Renal pelvis (tissue), 4 donors: Measurements from ENCODE around the gene FRAS1. TPM values are rescaled to one million over a fixed set of nuclear protein-coding genes. Genes with fewer than 3 reads are reported as not detected.
A peak's percentile ranks its signal among the peaks of the same experiment; 100 is the strongest.

Experiments used
- DNase-seq: peaks from one replicate; pipeline ENCODE4 v3.0.0-alpha.2; 2013
- polyA plus RNA-seq, 3 donors: library from polyadenylated mRNA; unstranded; fragments of 120-200 nt; gene quantifications; one replicate each; pipeline ENCODE4 v1.2.1, GENCODE V29; 2013; ENCODE audit not compliant: insufficient read length in 3 of 3

Gene FRAS1
- polyA plus RNA-seq, 3 donors: 84.7 to 103 (median 102) TPM

GRCh38 chr4:78360466-78360865, 303.3 kb downstream of the FRAS1 start:
- DNase-seq: no peak

- DNase-seq: no peak
These were observed 304.5 kb downstream of the FRAS1 start for GRCh38 chr4:78361621-78362120.

GRCh38 chr4:78362310-78362709, 305.2 kb downstream of the FRAS1 start:
- DNase-seq: no peak

- no peak for DNase-seq
These were observed 306.0 kb downstream of the FRAS1 start for GRCh38 chr4:78363031-78363570.

DNA sequence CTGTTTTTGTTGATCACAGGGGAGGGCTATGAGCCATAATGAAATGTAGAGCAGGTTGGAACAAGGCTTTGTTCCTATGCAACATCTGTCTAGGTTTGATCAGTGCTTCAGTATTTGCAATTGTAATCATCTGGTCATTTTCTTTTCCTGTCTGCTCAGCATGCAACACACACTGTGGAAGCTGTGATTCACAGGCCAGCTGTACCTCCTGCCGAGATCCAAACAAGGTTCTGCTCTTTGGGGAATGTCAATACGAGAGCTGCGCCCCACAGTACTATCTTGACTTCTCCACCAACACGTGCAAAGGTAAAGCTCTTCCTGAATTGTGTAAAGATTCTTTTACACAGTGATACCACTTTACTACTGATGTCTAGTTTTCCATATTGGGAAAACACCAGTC, 312.6 kb downstream of the FRAS1 start:
- no peak for DNase-seq

GRCh38 chr4:78370631-78371372, 313.7 kb downstream of the FRAS1 start:
- peak; percentile 11 for DNase-seq

- DNase-seq: no peak
These were observed 315.3 kb downstream of the FRAS1 start for GRCh38 chr4:78372355-78372988.

DNA sequence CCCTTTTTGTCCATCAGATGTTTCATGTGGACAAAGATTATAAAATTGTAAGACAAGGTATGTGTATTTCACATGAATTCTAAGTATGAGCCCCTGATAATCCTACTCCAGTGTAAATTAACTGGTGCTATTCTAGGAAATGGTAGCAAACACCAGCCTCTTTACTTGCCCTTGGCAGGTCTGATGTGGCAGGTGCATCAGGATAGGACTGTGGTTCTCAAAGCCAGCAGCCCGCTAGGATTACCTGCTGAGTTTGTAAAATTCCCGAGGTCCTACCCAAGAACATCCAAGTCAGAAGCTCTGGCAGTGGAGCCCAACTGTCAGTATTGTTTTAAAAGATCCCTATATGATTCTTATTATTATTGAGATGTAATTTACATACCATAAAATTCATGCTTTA, 320.4 kb downstream of the FRAS1 start:
- no peak for DNase-seq

DNA sequence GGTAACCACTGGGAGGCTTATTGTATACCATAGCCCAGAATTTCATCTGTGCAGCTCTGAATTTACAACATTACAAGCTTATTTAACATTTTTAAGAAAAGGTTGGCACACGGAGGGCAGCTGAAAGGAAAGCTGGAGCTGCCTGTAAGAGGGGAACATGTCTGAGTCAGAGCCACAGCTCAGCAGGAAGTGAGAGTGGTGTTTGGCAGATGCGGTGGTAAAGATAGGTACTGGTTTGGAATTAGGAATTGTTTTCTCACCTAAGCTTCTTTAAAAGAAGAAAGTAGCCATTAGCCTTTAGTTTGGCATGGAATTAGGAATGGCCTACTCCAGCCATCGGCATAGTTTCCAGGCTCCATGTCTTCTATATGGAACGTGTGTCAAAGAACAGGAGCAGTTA, 321.9 kb downstream of the FRAS1 start:
- DNase-seq: no peak

DNA sequence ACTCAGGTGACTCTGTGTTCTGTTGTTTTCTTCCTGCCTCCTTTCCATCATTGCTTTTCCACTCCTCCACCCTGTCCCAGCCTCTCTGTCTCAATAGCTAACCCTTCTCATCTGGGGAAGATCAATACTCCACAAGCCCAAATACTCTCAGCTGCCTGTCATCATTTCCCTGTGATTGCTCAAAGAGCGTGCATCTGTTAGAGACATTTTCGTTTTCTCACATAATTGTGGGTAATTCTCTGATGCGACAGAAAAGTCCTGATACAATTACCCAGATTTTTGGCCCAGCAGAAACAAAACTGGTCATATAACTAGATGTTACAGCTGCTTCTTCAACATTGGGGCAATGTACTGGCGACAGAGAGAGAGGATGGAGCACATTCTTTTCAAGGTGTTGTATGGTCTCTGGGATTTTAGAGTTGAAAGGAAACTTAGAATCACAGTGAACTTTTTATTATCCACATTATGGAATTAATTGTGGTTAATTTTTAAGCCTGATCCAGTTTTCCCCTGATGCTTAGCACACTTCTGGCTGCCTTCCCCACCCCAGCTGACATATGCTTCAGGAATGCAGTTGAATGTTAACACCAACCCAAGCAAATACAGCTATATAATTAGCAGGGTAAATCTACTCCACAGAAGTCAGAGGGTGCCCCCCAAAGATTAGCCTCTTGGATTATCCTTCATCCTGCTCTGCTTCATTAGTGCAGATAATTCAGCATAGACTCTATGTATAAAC, 323.0 kb downstream of the FRAS1 start:
- DNase-seq: peak; percentile 19

- DNase-seq: no peak
These were observed 329.6 kb downstream of the FRAS1 start for GRCh38 chr4:78386679-78387078.

GRCh38 chr4:78395642-78396041, 338.5 kb downstream of the FRAS1 start:
- DNase-seq: no peak

GRCh38 chr4:78396613-78397291, 339.6 kb downstream of the FRAS1 start:
- no peak for DNase-seq

DNA sequence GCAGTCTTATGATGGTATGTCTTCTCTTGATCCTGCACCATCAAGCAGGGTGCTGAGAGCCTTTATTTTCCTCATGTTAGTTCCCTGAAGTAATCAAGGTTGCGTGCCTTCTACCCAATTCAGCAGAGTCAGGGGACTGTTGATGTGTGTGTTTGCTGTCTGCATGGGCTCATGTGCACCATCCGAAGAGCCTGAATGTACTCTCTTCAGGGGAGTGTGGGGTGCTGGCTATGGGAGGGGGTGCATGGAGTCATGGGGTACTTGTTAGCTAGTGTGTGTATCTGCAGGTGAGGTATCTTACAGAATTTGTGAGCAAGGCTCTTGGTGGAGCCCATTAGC, 340.1 kb downstream of the FRAS1 start:
- no peak for DNase-seq

GRCh38 chr4:78409612-78410202, 352.6 kb downstream of the FRAS1 start:
- DNase-seq: no peak

DNA sequence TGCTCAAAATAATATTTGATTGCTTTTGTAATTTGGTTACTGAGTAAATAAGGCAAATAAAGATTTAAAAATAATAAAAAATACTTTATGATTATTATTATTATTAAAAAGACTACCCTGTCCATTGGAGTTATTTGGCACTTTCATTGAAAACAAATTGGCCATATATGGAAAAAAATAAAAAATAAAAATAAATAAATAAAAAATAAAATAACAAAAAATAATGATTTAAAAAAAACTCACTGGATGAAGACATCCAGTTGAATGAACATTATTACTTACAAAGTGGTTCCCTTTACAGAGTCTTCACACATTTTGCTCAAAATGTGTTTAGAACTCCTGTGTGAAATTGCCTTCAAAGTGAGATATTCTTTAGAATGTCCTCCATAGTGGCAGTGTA, 353.1 kb downstream of the FRAS1 start:
- no peak for DNase-seq

DNA sequence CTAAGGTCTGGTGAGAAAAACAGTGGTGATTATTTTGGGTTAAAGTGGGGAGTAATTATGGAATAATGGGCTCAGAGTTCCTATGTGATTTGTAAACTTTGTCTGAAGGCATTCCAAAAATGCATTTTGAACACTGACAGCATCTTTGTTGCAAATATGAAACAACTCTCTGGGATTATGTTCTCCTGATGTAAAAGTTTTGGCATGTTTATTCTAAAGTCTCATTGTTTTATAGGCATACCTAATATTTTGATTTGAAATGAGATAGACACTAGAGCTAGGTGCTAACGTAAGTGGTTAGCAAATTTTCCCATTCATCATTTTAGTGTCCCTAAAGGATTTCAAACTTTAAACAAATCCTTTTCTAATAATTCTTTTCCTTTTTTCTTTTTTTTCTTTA, 353.6 kb downstream of the FRAS1 start:
- DNase-seq: no peak

- no peak for DNase-seq
These were observed 357.0 kb downstream of the FRAS1 start for GRCh38 chr4:78414116-78414515.

- no peak for DNase-seq
These were observed 360.5 kb downstream of the FRAS1 start for GRCh38 chr4:78417603-78418002.

DNA sequence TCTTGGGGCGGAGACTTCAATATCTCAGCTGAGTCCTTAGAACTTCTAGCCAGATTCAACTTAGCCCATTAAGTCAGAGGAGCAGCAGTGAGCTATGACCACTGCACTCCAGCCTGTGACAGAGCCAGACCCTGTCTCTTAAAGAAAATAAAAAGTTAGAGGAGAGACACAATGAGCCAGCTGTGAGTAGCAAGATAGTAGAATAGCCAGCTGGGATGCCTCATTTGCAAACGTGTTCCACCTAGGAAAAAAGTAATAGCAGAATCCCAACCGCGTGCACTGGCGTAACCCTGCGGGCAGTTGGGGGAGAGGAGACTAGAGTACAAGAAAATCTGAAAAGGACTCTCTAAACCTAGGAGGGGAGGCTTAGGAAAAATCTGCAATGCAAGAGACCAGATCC, 361.3 kb downstream of the FRAS1 start:
- DNase-seq: no peak

GRCh38 chr4:78423790-78424189, 366.7 kb downstream of the FRAS1 start:
- no peak for DNase-seq

GRCh38 chr4:78424461-78424860, 367.3 kb downstream of the FRAS1 start:
- DNase-seq: no peak
